Breast epithelium (tissue), 3 donors: ENCODE data around the gene PCSK4.

Source experiments
- CTCF ChIP-seq, 3 donors: fragments of 450-650 bp; IDR thresholded peaks; one replicate each; pipeline ENCODE4 v1.5.1; 2016 to 2017; ENCODE audit warnings: antibody characterized with exemption in 3 of 3, mild to moderate bottlenecking in 3 of 3, moderate library complexity in 3 of 3
- POLR2A ChIP-seq: fragments of 450-650 bp; IDR thresholded peaks from one replicate; pipeline ENCODE4 v1.6.1; 2016; ENCODE audit warnings: antibody characterized with exemption, mild to moderate bottlenecking, moderate library complexity
- POLR2AphosphoS5 ChIP-seq, 3 donors: sonication (generic); formaldehyde crosslinking; IDR thresholded peaks; one replicate each; pipeline ENCODE4 v1.6.1; 2017; ENCODE audit warnings: antibody characterized with exemption in 3 of 3

GRCh38 chr19:1534972-1535371, 44.8 kb upstream of the PCSK4 start:
- TF ChIP-seq POLR2A (no peak), CTCF (IDR thresholded peaks at IDR 0.05) (no peak), POLR2AphosphoS5 (IDR thresholded peaks at IDR 0.05) (no peak)
